CD4-positive, alpha-beta memory T cell (primary cell): ENCODE data around the gene GRID2. TPM values are rescaled to one million over a fixed set of nuclear protein-coding genes. Genes with fewer than 3 reads are reported as not detected.
"Not testable (repeated sequence)": the region's sequence is repeated elsewhere in the genome, so short reads cannot be mapped to it uniquely, and the experiment has no call there.

Experiments
- CTCF ChIA-PET: fragments of 350-600 bp; sonication (Branson Sonifier 250); formaldehyde crosslinking; loops from one replicate; lab custom pipeline; 2021; ENCODE audit warnings: inconsistent platforms; ENCODE audit not compliant: partially characterized antibody; lab: Charles Lee
- POLR2A ChIA-PET: fragments of 350-600 bp; sonication (Branson Sonifier 250); formaldehyde crosslinking; loops from one replicate; lab custom pipeline; 2021; ENCODE audit not compliant: partially characterized antibody; lab: Charles Lee
- DNase-seq, 5 donors: peaks; one replicate each; pipeline versions ENCODE4 v3.0.0 to v3.0.0-alpha.2; 2020 to 2022; ENCODE audit warnings: mixed read lengths in 1 of 5
- H3K27ac ChIP-seq: one replicate; pipeline ENCODE4 v1.7.0; 2013; ENCODE audit warnings: low read depth, low read length
- H3K27me3 ChIP-seq: 2 replicates; pipeline ENCODE4 v1.7.0; 2013; ENCODE audit warnings: mild to moderate bottlenecking, low read length, moderate library complexity; ENCODE audit not compliant: insufficient read depth
- H3K36me3 ChIP-seq: 2 replicates; pipeline ENCODE4 v1.7.0; 2013; ENCODE audit warnings: mild to moderate bottlenecking, low read length, moderate library complexity; ENCODE audit not compliant: insufficient read depth
- H3K4me1 ChIP-seq: 2 replicates; pipeline ENCODE4 v1.7.0; 2013; ENCODE audit warnings: mild to moderate bottlenecking, low read length, moderate library complexity; ENCODE audit not compliant: insufficient read depth
- H3K4me3 ChIP-seq, 2 donors: one replicate each; pipeline ENCODE4 v1.7.0; 2013; ENCODE audit warnings: low read length in 2 of 2, mild to moderate bottlenecking in 1 of 2
- H3K9me3 ChIP-seq, 2 donors: one replicate each; pipeline ENCODE4 v1.7.0; 2013; ENCODE audit warnings: low read length in 2 of 2, control low read depth in 1 of 2; ENCODE audit not compliant: control insufficient read depth in 1 of 2
- H3K27ac Mint-ChIP-seq, 7 donors: one replicate each; pipeline ENCODE4 v1.8.0; 2020 to 2021; ENCODE audit warnings: mixed read lengths in 7 of 7, mild to moderate bottlenecking in 6 of 7, inconsistent platforms in 3 of 7, moderate library complexity in 3 of 7
- H3K27me3 Mint-ChIP-seq, 2 donors: one replicate each; pipeline ENCODE4 v1.8.0; 2020 to 2021; ENCODE audit warnings: mixed read lengths in 2 of 2
- H3K36me3 Mint-ChIP-seq, 2 donors: one replicate each; pipeline ENCODE4 v1.8.0; 2020 to 2021; ENCODE audit warnings: mixed read lengths in 2 of 2, inconsistent platforms in 1 of 2, mild to moderate bottlenecking in 1 of 2
- H3K4me1 Mint-ChIP-seq, 4 donors: one replicate each; pipeline ENCODE4 v1.8.0; 2020 to 2021; ENCODE audit warnings: mixed read lengths in 4 of 4, mild to moderate bottlenecking in 1 of 4
- H3K4me3 Mint-ChIP-seq, 8 donors: one replicate each; pipeline ENCODE4 v1.8.0; 2020 to 2021; ENCODE audit warnings: mixed read lengths in 8 of 8, mild to moderate bottlenecking in 7 of 8, moderate library complexity in 6 of 8, inconsistent platforms in 3 of 8
- H3K9me3 Mint-ChIP-seq, 8 donors: one replicate each; pipeline ENCODE4 v1.8.0; 2020 to 2021; ENCODE audit warnings: mixed read lengths in 8 of 8, mild to moderate bottlenecking in 5 of 8, inconsistent platforms in 3 of 8, moderate library complexity in 1 of 8
- intact Hi-C: fragments of 100-400 bp; cut with micrococcal nuclease; formaldehyde crosslinking; loops from one replicate; pipeline ENCODE4 v1.15.1; 2023
- polyA plus RNA-seq, 2 donors: library from polyadenylated mRNA; unstranded; fragments of 300-500 nt; fragmentation: Illumina TruSeq; gene quantifications; one replicate each; pipeline ENCODE4 v1.2.3, GENCODE V29; 2021
- total RNA-seq, 2 experiments: library from RNA; stranded (reverse); gene quantifications; one replicate each; pipeline ENCODE4 v1.2.3, GENCODE V29; 2021

Gene GRID2
- total and polyA plus RNA-seq, 4 experiments from 2014 or later, result not detected

GRCh38 chr4:92382128-92382527 lies 78.4 kb downstream of the GRID2 start:
- no peak overlapping the region for H3K4me3 Mint-ChIP-seq
- Histone ChIP-seq H3K36me3 (no peaks in the 10 kb centered on the region), H3K9me3 (no peaks in the 10 kb centered on the region), H3K4me3 (no peak overlapping the region), H3K27me3 (no peaks in the 10 kb centered on the region), H3K27ac (no peak overlapping the region), H3K4me1 (no peaks in the 10 kb centered on the region)
- H3K27me3 Mint-ChIP-seq, result no peaks in the 10 kb centered on the region
- CTCF ChIA-PET, result no interaction called here
- DNase-seq, result no peak
- intact Hi-C loops, result no loop called here
- H3K27ac Mint-ChIP-seq, result no peak overlapping the region
- no peaks in the 10 kb centered on the region for H3K4me1 Mint-ChIP-seq
- H3K36me3 Mint-ChIP-seq, result no peaks in the 10 kb centered on the region
- POLR2A ChIA-PET, result no interaction called here
- peaks cover 0 to 4% (median 3%) of the 10 kb centered on the region in 8 donors for H3K9me3 Mint-ChIP-seq

GRCh38 chr4:92387459-92388069 lies 83.8 kb downstream of the GRID2 start:
- H3K27ac Mint-ChIP-seq, result no peak overlapping the region
- Histone ChIP-seq H3K36me3 (no peaks in the 10 kb centered on the region), H3K27me3 (no peaks in the 10 kb centered on the region), H3K4me1 (no peaks in the 10 kb centered on the region), H3K9me3 (no peaks in the 10 kb centered on the region), H3K4me3 (no peak overlapping the region), H3K27ac (no peak overlapping the region)
- no peaks in the 10 kb centered on the region for H3K4me1 Mint-ChIP-seq
- CTCF ChIA-PET, result no interaction called here
- H3K27me3 Mint-ChIP-seq, result no peaks in the 10 kb centered on the region
- H3K4me3 Mint-ChIP-seq, result no peak overlapping the region
- intact Hi-C loops, result no loop called here
- DNase-seq, result no peak
- no peaks in the 10 kb centered on the region for H3K36me3 Mint-ChIP-seq
- POLR2A ChIA-PET, result no interaction called here
- peaks cover 0 to 4% (median 0%) of the 10 kb centered on the region in 8 donors for H3K9me3 Mint-ChIP-seq

GRCh38 chr4:92399032-92399431 lies 95.3 kb downstream of the GRID2 start:
- Mint-ChIP-seq H3K36me3 (no peaks in the 10 kb centered on the region), H3K4me3 (no peak overlapping the region), H3K9me3 (peaks cover 0 to 5% (median 2%) of the 10 kb centered on the region in 8 donors), H3K27me3 (no peaks in the 10 kb centered on the region), H3K4me1 (no peaks in the 10 kb centered on the region), H3K27ac (no peak overlapping the region)
- H3K9me3 ChIP-seq, result no peaks in the 10 kb centered on the region
- H3K4me3 ChIP-seq, result no peak overlapping the region
- intact Hi-C loops, result no loop called here
- CTCF ChIA-PET, result no interaction called here
- H3K27me3 ChIP-seq, result no peaks in the 10 kb centered on the region
- H3K36me3 ChIP-seq, result no peaks in the 10 kb centered on the region
- no peak overlapping the region for H3K27ac ChIP-seq
- DNase-seq, result no peak
- POLR2A ChIA-PET, result no interaction called here
- no peaks in the 10 kb centered on the region for H3K4me1 ChIP-seq

- H3K27me3 ChIP-seq, H3K4me1 Mint-ChIP-seq, H3K27me3 Mint-ChIP-seq, H3K27ac ChIP-seq, H3K36me3 Mint-ChIP-seq, H3K4me3 ChIP-seq, intact Hi-C loops, H3K9me3 Mint-ChIP-seq, DNase-seq, H3K9me3 ChIP-seq, H3K36me3 ChIP-seq, H3K4me1 ChIP-seq, POLR2A ChIA-PET, CTCF ChIA-PET, H3K4me3 Mint-ChIP-seq, H3K27ac Mint-ChIP-seq: not testable (repeated sequence)
Observed at GRCh38 chr4:92403525-92403924, 99.8 kb downstream of the GRID2 start.

- ChIA-PET CTCF (no interaction called here), POLR2A (no interaction called here)
- H3K4me3 Mint-ChIP-seq, result no peak overlapping the region
- Histone ChIP-seq H3K9me3 (no peaks in the 10 kb centered on the region), H3K4me3 (no peak overlapping the region), H3K27ac (no peak overlapping the region), H3K36me3 (no peaks in the 10 kb centered on the region), H3K4me1 (no peaks in the 10 kb centered on the region), H3K27me3 (no peaks in the 10 kb centered on the region)
- intact Hi-C loops, result no loop called here
- no peak for DNase-seq
- H3K36me3 Mint-ChIP-seq, result no peaks in the 10 kb centered on the region
- H3K27ac Mint-ChIP-seq, result no peak overlapping the region
- peaks cover 0 to 7% (median 3%) of the 10 kb centered on the region in 8 donors for H3K9me3 Mint-ChIP-seq
- no peaks in the 10 kb centered on the region for H3K27me3 Mint-ChIP-seq
- H3K4me1 Mint-ChIP-seq, result no peaks in the 10 kb centered on the region
Observed at GRCh38 chr4:92406488-92406887, 102.7 kb downstream of the GRID2 start.

GRCh38 chr4:92421920-92422319 lies 118.2 kb downstream of the GRID2 start:
- intact Hi-C loops, result no loop called here
- no peaks in the 10 kb centered on the region for H3K36me3 ChIP-seq
- no peaks in the 10 kb centered on the region for H3K27me3 Mint-ChIP-seq
- no peak for DNase-seq
- POLR2A ChIA-PET, result no interaction called here
- peaks cover 0 to 5% (median 4%) of the 10 kb centered on the region in 8 donors for H3K9me3 Mint-ChIP-seq
- H3K4me1 Mint-ChIP-seq, result no peaks in the 10 kb centered on the region
- no peak overlapping the region for H3K4me3 ChIP-seq
- no peak overlapping the region for H3K27ac ChIP-seq
- CTCF ChIA-PET, result no interaction called here
- no peak overlapping the region for H3K4me3 Mint-ChIP-seq
- no peaks in the 10 kb centered on the region for H3K4me1 ChIP-seq
- no peaks in the 10 kb centered on the region for H3K9me3 ChIP-seq
- H3K27me3 ChIP-seq, result no peaks in the 10 kb centered on the region
- H3K27ac Mint-ChIP-seq, result no peak overlapping the region
- H3K36me3 Mint-ChIP-seq, result no peaks in the 10 kb centered on the region

GRCh38 chr4:92433272-92433758 lies 129.5 kb downstream of the GRID2 start:
- Mint-ChIP-seq H3K27ac (no peak overlapping the region), H3K4me1 (no peaks in the 10 kb centered on the region), H3K36me3 (no peaks in the 10 kb centered on the region), H3K9me3 (peaks cover 0 to 7% (median 4%) of the 10 kb centered on the region in 8 donors), H3K4me3 (no peak overlapping the region), H3K27me3 (no peaks in the 10 kb centered on the region)
- no peak for DNase-seq
- intact Hi-C loops, result no loop called here
- no peak overlapping the region for H3K27ac ChIP-seq
- no peaks in the 10 kb centered on the region for H3K9me3 ChIP-seq
- no peaks in the 10 kb centered on the region for H3K27me3 ChIP-seq
- no peak overlapping the region for H3K4me3 ChIP-seq
- no peaks in the 10 kb centered on the region for H3K36me3 ChIP-seq
- POLR2A ChIA-PET, result no interaction called here
- no peaks in the 10 kb centered on the region for H3K4me1 ChIP-seq
- CTCF ChIA-PET, result no interaction called here
